ENCODE results near the gene SRSF3. TPM values are rescaled to one million over a fixed set of nuclear protein-coding genes. Genes with fewer than 3 reads are reported as not detected.

SRSF3 gene
- total RNA-seq, 1 experiment from 2014 or later = 297 TPM

DNA sequence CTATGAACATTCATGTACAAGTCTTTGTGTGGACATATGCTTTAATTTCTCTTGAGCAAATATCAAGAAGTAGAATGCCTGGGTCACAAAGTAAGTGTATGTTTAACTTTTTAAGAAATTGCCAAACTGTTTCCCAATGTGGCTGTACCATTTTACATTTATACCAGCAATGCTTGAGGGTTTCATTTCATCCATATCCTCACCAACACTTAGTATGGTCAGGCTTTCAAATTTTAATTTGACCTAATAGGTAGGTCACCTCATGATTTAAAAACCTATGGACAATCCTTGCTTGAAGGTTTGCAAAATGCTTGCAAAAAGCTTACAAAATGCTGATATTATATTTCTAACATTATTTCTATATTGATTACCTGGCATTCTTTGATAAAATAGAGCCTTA lies 19.5 kb upstream of the SRSF3 start:
- intact Hi-C loops (cut with micrococcal nuclease) = no loop called here
- no TSS peak for BruUV-seq (replicated peaks)
- H3K9me3 ChIP-seq (ENCODE audit: low read length) = no peaks in the 10 kb centered on the region
- no peak overlapping the region for H3K9ac ChIP-seq (ENCODE audit: low read length)
- H3K36me3 ChIP-seq (ENCODE audit: low read depth, low read length) = no peaks in the 10 kb centered on the region
- no peaks in the 10 kb centered on the region for H3K79me2 ChIP-seq (ENCODE audit: low read length)
- ChIA-PET CTCF (no interaction called here), POLR2A (ENCODE audit: unreplicated experiment) (no interaction called here)
- ATAC-seq (no peak), DNase-seq (no peak)
- H3K27ac ChIP-seq (ENCODE audit: low read length) = no peak overlapping the region
- H4K20me1 ChIP-seq (ENCODE audit: low read length) = no peaks in the 10 kb centered on the region
- no peak overlapping the region for H2AFZ ChIP-seq (ENCODE audit: low read length)
- TF ChIP-seq EZH2 (IDR thresholded peaks at IDR 0.05; ENCODE audit: low read length, unreplicated experiment) = no peak
- TF ChIP-seq, protein P1, sequence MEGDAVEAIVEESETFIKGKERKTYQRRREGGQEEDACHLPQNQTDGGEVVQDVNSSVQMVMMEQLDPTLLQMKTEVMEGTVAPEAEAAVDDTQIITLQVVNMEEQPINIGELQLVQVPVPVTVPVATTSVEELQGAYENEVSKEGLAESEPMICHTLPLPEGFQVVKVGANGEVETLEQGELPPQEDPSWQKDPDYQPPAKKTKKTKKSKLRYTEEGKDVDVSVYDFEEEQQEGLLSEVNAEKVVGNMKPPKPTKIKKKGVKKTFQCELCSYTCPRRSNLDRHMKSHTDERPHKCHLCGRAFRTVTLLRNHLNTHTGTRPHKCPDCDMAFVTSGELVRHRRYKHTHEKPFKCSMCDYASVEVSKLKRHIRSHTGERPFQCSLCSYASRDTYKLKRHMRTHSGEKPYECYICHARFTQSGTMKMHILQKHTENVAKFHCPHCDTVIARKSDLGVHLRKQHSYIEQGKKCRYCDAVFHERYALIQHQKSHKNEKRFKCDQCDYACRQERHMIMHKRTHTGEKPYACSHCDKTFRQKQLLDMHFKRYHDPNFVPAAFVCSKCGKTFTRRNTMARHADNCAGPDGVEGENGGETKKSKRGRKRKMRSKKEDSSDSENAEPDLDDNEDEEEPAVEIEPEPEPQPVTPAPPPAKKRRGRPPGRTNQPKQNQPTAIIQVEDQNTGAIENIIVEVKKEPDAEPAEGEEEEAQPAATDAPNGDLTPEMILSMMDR (conservative IDR thresholded peaks at IDR 0.05; ENCODE audit: low read depth, low read length) = no peak
- TF ChIP-seq EZH2phosphoT487 (IDR thresholded peaks at IDR 0.05; ENCODE audit: borderline replicate concordance, low read length) = no peak
- no peaks in the 10 kb centered on the region for H3F3A ChIP-seq (ENCODE audit: low read length, unreplicated experiment)
- H3K4me1 ChIP-seq (ENCODE audit: insufficient read depth, low read length) = peaks cover 24% of the 10 kb centered on the region
- H3K9me2 ChIP-seq (replicated peaks; ENCODE audit: low read length) = no peaks in the 10 kb centered on the region
- H3K4me3 ChIP-seq (ENCODE audit: low read length) = no peak overlapping the region
- no peak overlapping the region for H3K4me2 ChIP-seq (ENCODE audit: low read length)
- H3K27me3 ChIP-seq (ENCODE audit: low read length) = no peaks in the 10 kb centered on the region

GRCh38 chr6:36576578-36576977 lies 17.6 kb upstream of the SRSF3 start:
- no TSS peak for BruUV-seq (replicated peaks)
- intact Hi-C loops (cut with micrococcal nuclease) = loop anchor here (2.0 kb wide), 2 partner anchors 18 to 30 kb away; partner anchors contain the start of genes SRSF3 and STK38
- Histone ChIP-seq H4K20me1 (ENCODE audit: low read length) (no peaks in the 10 kb centered on the region), H3K4me2 (ENCODE audit: low read length) (peak overlapping the region; percentile 58; the same call in 1 of the 2 replicates), H3K27me3 (ENCODE audit: low read length) (no peaks in the 10 kb centered on the region), H3K4me3 (ENCODE audit: low read length) (no peak overlapping the region), H3K9me2 (replicated peaks; ENCODE audit: low read length) (no peaks in the 10 kb centered on the region), H3K27ac (ENCODE audit: low read length) (peak overlapping the region; percentile 37; the same call in 1 of the 2 replicates), H3F3A (ENCODE audit: low read length, unreplicated experiment) (no peaks in the 10 kb centered on the region), H3K36me3 (ENCODE audit: low read depth, low read length) (no peaks in the 10 kb centered on the region), H3K4me1 (ENCODE audit: insufficient read depth, low read length) (peaks cover 29% of the 10 kb centered on the region), H3K9me3 (ENCODE audit: low read length) (no peaks in the 10 kb centered on the region), H2AFZ (ENCODE audit: low read length) (peak overlapping the region; percentile 41; the same call in 1 of the 2 replicates), H3K9ac (ENCODE audit: low read length) (no peak overlapping the region), H3K79me2 (ENCODE audit: low read length) (no peaks in the 10 kb centered on the region)
- ChIA-PET CTCF (interaction anchor here (0.5 kb wide), 1 partner anchor 231 kb away, joined by 4 read pairs; no protein-coding TSS in a partner anchor), POLR2A (ENCODE audit: unreplicated experiment) (no interaction called here)
- ATAC-seq (no peak), DNase-seq (no peak)
- TF ChIP-seq, protein P1 (conservative IDR thresholded peaks at IDR 0.05; ENCODE audit: low read depth, low read length) = no peak
- TF ChIP-seq EZH2 (IDR thresholded peaks at IDR 0.05; ENCODE audit: low read length, unreplicated experiment) (no peak), EZH2phosphoT487 (IDR thresholded peaks at IDR 0.05; ENCODE audit: borderline replicate concordance, low read length) (no peak)

- peaks cover 29% of the 10 kb centered on the region for H3K4me1 ChIP-seq (ENCODE audit: insufficient read depth, low read length)
- ATAC-seq (peak; percentile 90), DNase-seq (peak; percentile 90)
- intact Hi-C loops (cut with micrococcal nuclease) = loop anchor here (1.0 to 2.0 kb wide), 4 partner anchors 18 to 35 kb away; partner anchors contain the start of genes SRSF3 and STK38
- H3K9ac ChIP-seq (ENCODE audit: low read length) = no peak overlapping the region
- POLR2A ChIA-PET (ENCODE audit: unreplicated experiment) = interaction anchor here (0.6 kb wide), 1 partner anchor 194 kb away, joined by 7 read pairs; no protein-coding TSS in a partner anchor
- H4K20me1 ChIP-seq (ENCODE audit: low read length) = no peaks in the 10 kb centered on the region
- no peaks in the 10 kb centered on the region for H3K9me3 ChIP-seq (ENCODE audit: low read length)
- no peaks in the 10 kb centered on the region for H3K9me2 ChIP-seq (replicated peaks; ENCODE audit: low read length)
- CTCF ChIA-PET = interaction anchor here (0.5 kb wide), 1 partner anchor 232 kb away, joined by 4 read pairs; no protein-coding TSS in a partner anchor
- H3F3A ChIP-seq (ENCODE audit: low read length, unreplicated experiment) = no peaks in the 10 kb centered on the region
- TF ChIP-seq, protein P1 (conservative IDR thresholded peaks at IDR 0.05; ENCODE audit: low read depth, low read length) = no peak
- TF ChIP-seq EZH2phosphoT487 (IDR thresholded peaks at IDR 0.05; ENCODE audit: borderline replicate concordance, low read length) (no peak), EZH2 (IDR thresholded peaks at IDR 0.05; ENCODE audit: low read length, unreplicated experiment) (no peak)
- H3K27ac ChIP-seq (ENCODE audit: low read length) = peak overlapping the region; percentile 37; the same call in 1 of the 2 replicates
- peak overlapping the region; percentile 41 for H2AFZ ChIP-seq (ENCODE audit: low read length)
- H3K36me3 ChIP-seq (ENCODE audit: low read depth, low read length) = no peaks in the 10 kb centered on the region
- H3K4me2 ChIP-seq (ENCODE audit: low read length) = peak overlapping the region; percentile 58
- H3K4me3 ChIP-seq (ENCODE audit: low read length) = no peak overlapping the region
- H3K27me3 ChIP-seq (ENCODE audit: low read length) = no peaks in the 10 kb centered on the region
- BruUV-seq (replicated peaks) = no TSS peak
- H3K79me2 ChIP-seq (ENCODE audit: low read length) = no peaks in the 10 kb centered on the region
Measured at GRCh38 chr6:36577301-36577700, 16.9 kb upstream of the SRSF3 start.
